ENCODE results near the gene RALGAPA2. TPM values are rescaled to one million over a fixed set of nuclear protein-coding genes. Genes with fewer than 3 reads are reported as not detected.

Gene RALGAPA2
- total RNA-seq, 4 donors from 2014 or later = 13.3 to 29.8 (median 23.6) TPM

DNA sequence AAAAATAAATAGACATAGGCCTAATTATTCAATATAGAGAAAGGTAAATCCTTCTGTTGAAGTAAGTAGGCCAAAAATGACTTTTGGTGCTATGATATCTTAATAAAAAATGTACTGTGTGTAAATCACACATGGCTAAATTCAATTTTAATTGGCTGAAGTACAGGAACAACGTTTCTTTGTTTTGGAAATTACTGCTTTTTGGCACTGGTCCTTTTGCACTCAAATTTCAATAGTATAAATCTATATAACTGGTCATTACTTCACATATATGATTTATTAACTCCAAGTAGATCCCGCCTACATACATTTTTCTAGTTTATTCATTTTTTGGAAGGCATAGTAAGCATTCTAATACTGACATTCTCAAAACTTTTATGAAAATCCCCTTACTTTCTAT, 114.5 kb downstream of the RALGAPA2 start:
- Histone ChIP-seq H3K27me3 (no peaks in the 10 kb centered on the region), H3K9me3 (no peaks in the 10 kb centered on the region), H3K36me3 (peaks cover 0 to 49% (median 0%) of the 10 kb centered on the region in 3 donors), H3K4me1 (peaks cover 0 to 17% (median 0%) of the 10 kb centered on the region in 3 donors), H3K27ac (no peak overlapping the region), H3K4me3 (no peak overlapping the region)
- DNase-seq = no peak
- TF ChIP-seq, protein P1, sequence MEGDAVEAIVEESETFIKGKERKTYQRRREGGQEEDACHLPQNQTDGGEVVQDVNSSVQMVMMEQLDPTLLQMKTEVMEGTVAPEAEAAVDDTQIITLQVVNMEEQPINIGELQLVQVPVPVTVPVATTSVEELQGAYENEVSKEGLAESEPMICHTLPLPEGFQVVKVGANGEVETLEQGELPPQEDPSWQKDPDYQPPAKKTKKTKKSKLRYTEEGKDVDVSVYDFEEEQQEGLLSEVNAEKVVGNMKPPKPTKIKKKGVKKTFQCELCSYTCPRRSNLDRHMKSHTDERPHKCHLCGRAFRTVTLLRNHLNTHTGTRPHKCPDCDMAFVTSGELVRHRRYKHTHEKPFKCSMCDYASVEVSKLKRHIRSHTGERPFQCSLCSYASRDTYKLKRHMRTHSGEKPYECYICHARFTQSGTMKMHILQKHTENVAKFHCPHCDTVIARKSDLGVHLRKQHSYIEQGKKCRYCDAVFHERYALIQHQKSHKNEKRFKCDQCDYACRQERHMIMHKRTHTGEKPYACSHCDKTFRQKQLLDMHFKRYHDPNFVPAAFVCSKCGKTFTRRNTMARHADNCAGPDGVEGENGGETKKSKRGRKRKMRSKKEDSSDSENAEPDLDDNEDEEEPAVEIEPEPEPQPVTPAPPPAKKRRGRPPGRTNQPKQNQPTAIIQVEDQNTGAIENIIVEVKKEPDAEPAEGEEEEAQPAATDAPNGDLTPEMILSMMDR (IDR thresholded peaks at IDR 0.05) = no peak
- TF ChIP-seq POLR2A (IDR thresholded peaks at IDR 0.05) = no peak
- intact Hi-C loops (cut with DNase I) = no loop called here
- 61 to 64% methylated on average over 2 of the region's 2 CpGs for WGBS, 2 donors

DNA sequence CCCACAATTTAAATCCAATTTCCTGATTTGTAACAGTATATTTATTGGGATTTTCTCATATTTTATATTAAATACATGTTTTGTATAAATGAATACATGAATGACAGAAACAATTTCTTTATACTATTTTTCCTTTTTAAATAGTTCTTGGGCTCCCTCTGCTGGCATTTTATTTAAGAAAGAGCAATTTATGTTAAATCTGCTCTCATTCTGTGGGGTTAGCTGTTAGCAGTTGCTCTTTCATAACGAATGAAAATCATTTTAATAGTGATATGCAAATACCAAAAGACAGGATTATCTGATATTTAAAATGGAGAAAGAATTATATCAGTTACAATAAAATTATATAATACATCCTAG, 118.3 kb downstream of the RALGAPA2 start:
- no peak overlapping the region for H3K4me3 ChIP-seq
- TF ChIP-seq, protein P1 (IDR thresholded peaks at IDR 0.05) = peak in 3 of 6 experiments; percentile 11 to 31 (median 14)
- no peak for TF ChIP-seq POLR2A (IDR thresholded peaks at IDR 0.05)
- no peaks in the 10 kb centered on the region for H3K9me3 ChIP-seq
- peaks cover 0 to 18% (median 0%) of the 10 kb centered on the region in 3 donors for H3K4me1 ChIP-seq
- 29 to 45% methylated on average over 1 of the region's 1 CpG for WGBS, 2 donors
- H3K27me3 ChIP-seq = no peaks in the 10 kb centered on the region
- peaks cover 0 to 42% (median 0%) of the 10 kb centered on the region in 3 donors for H3K36me3 ChIP-seq
- intact Hi-C loops (cut with DNase I) = no loop called here
- DNase-seq = no peak
- peak overlapping the region in 3 of 4 donors; percentile 22 to 53 (median 47) for H3K27ac ChIP-seq

DNA sequence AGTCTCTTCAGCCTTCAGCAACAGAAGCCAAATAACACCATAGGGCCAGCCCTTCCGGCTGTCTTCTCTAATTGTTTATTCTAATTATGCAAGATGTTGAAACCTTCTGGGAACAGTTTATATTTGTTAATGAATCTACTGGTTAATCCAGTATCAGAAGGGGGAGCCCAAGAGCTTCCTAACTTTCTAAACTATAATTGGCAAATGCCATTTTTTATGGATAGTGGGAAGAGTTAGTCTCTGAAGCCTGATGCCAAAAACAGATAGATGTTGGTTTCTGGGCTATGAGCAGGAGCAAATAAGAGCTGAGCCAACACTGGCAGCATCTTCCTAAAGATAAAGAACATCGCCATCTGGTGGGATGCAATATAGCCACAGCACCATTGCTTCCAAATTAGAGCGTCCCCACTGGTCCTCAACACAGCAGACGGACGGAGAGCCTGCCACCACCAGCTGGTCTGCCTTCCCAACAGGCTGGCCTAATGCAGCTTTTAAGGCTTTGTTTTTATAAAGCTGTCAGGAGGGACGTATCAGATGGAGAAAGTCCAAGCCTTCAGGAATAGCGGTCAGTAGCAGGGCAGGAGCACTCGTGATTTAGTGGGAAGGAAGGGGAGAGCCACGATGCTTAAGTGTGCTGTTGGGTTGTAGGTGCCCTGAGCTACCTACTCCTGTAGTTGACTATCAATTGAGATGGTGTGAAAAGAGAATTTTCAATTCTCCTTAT, 118.8 kb downstream of the RALGAPA2 start:
- TF ChIP-seq, protein P1 (IDR thresholded peaks at IDR 0.05) = peak; percentile 23 to 57 (median 30)
- TF ChIP-seq POLR2A (IDR thresholded peaks at IDR 0.05) = no peak
- H3K27ac ChIP-seq = peak overlapping the region in 3 of 4 donors; percentile 22 to 53 (median 47)
- peaks cover 0 to 42% (median 0%) of the 10 kb centered on the region in 3 donors for H3K36me3 ChIP-seq
- no peaks in the 10 kb centered on the region for H3K9me3 ChIP-seq
- H3K4me1 ChIP-seq = peaks cover 0 to 18% (median 0%) of the 10 kb centered on the region in 3 donors
- DNase-seq = no peak
- no peaks in the 10 kb centered on the region for H3K27me3 ChIP-seq
- intact Hi-C loops (cut with DNase I) = no loop called here
- 42 to 43% methylated on average over 6 to 8 of the region's 9 CpGs for WGBS, 2 donors
- H3K4me3 ChIP-seq = no peak overlapping the region

DNA sequence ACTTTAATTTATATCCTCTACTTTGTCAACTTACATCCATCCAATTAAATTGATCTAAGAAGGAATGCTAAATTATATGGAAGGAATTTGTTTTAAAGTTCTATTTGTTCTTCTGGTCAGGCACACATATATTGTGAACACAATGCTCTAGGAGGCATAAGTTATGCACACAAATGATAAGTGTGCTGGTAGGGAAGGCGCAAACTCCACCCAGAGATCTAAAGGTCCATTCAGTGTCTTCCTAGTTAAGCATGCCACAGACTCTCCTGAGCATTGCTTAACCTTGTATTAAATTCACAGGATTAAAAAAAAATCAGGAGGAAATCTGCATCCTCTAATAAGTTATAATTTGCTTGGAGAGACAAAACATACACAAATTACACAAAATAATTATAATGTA, 127.3 kb downstream of the RALGAPA2 start:
- DNase-seq = no peak
- 100% methylated on average over 1 of the region's 1 CpG for WGBS, 2 donors
- no peaks in the 10 kb centered on the region for H3K27me3 ChIP-seq
- H3K4me3 ChIP-seq = no peak overlapping the region
- H3K9me3 ChIP-seq = no peaks in the 10 kb centered on the region
- intact Hi-C loops (cut with DNase I) = no loop called here
- H3K36me3 ChIP-seq = peaks cover 0 to 90% (median 0%) of the 10 kb centered on the region in 3 donors
- TF ChIP-seq, protein P1 (IDR thresholded peaks at IDR 0.05) = no peak
- no peak for TF ChIP-seq POLR2A (IDR thresholded peaks at IDR 0.05)
- H3K4me1 ChIP-seq = no peaks in the 10 kb centered on the region
- no peak overlapping the region for H3K27ac ChIP-seq

DNA sequence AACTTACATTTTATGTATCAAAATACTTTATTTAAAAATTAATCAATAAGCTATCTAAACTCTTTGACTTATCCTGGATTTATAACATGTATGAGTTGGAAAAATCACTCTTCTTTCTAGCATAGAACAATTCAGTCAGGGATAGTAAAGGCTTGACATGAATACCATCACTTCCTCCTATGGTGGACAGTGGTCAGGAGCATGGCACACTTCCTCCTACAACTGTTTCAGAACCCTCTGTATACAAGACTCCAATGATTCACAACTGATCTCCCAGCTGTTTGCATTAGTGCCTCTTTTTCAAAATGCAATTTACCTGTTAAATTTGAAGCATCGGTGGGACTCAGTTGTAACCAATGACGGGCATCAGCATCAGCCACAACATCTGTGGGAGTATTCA, 129.7 kb downstream of the RALGAPA2 start:
- TF ChIP-seq, protein P1 (IDR thresholded peaks at IDR 0.05) = no peak
- TF ChIP-seq POLR2A (IDR thresholded peaks at IDR 0.05) = no peak
- Histone ChIP-seq H3K36me3 (peaks cover 0 to 77% (median 0%) of the 10 kb centered on the region in 3 donors), H3K9me3 (no peaks in the 10 kb centered on the region), H3K27ac (no peak overlapping the region), H3K27me3 (no peaks in the 10 kb centered on the region), H3K4me3 (no peak overlapping the region), H3K4me1 (no peaks in the 10 kb centered on the region)
- no peak for DNase-seq
- intact Hi-C loops (cut with DNase I) = no loop called here
- 100% methylated on average over 2 of the region's 2 CpGs for WGBS, 2 donors
